K562 (cell line): Measurements from ENCODE around the gene KCTD13. TPM values are rescaled to one million over a fixed set of nuclear protein-coding genes. Genes with fewer than 3 reads are reported as not detected.
A peak's percentile ranks its signal among the peaks of the same experiment; 100 is the strongest.

Experiments
- BHLHE40 ChIP-seq: IDR thresholded peaks from 2 replicates; pipeline ENCODE4 v1.6.1; 2011; ENCODE audit warnings: low read length, improper control_type of control experiment
- CEBPG ChIP-seq, 3 experiments: fragments of 200-800 bp in 1 of 3; sonication (Bioruptor generic) in 1 of 3; sonication (generic) in 1 of 3; formaldehyde crosslinking in 1 of 3; IDR thresholded peaks in 2 of 3; conservative IDR thresholded peaks in 1 of 3; 2 replicates each; pipeline versions ENCODE4 v1.6.1 to v1.8.0; 2016 to 2022; ENCODE audit warnings: missing compliant biosample characterization in 2 of 3, missing genetic modification characterization in 2 of 3, mild to moderate bottlenecking in 1 of 3, missing genetic modification reagents in 1 of 3
- CREB3L1 ChIP-seq: fragments of 450-650 bp; IDR thresholded peaks from 2 replicates; pipeline ENCODE4 v1.6.1; 2014; ENCODE audit warnings: low read depth, mild to moderate bottlenecking, moderate library complexity, borderline replicate concordance
- DEAF1 ChIP-seq: fragments of 450-650 bp; formaldehyde crosslinking; IDR thresholded peaks from 2 replicates; pipeline ENCODE4 v1.4.0; 2020; ENCODE audit warnings: mild to moderate bottlenecking, moderate library complexity
- E2F3 ChIP-seq: fragments of 250-450 bp; sonication (Bioruptor Pico); IDR thresholded peaks from 2 replicates; pipeline ENCODE4 v1.4.0; 2020; ENCODE audit warnings: mild to moderate bottlenecking
- ETS2 ChIP-seq: IDR thresholded peaks from 2 replicates; pipeline ENCODE4 v1.6.1; 2016; ENCODE audit warnings: borderline replicate concordance, missing genetic modification characterization, mild to moderate bottlenecking, moderate library complexity, missing compliant biosample characterization; ENCODE audit not compliant: poor library complexity, severe bottlenecking
- EZH2 ChIP-seq: IDR thresholded peaks from 2 replicates; pipeline ENCODE4 v1.6.1; 2012; ENCODE audit warnings: low read depth, mild to moderate bottlenecking, inconsistent platforms, low read length, borderline replicate concordance
- NFE2L1 ChIP-seq: fragments of 450-650 bp; IDR thresholded peaks from 2 replicates; pipeline ENCODE4 v1.6.1; 2016; ENCODE audit warnings: missing genetic modification characterization, low read depth, mild to moderate bottlenecking, missing compliant biosample characterization, moderate library complexity, borderline replicate concordance
- NFYB ChIP-seq: IDR thresholded peaks from 2 replicates; pipeline ENCODE4 v1.6.1; 2011; ENCODE audit warnings: mild to moderate bottlenecking, moderate library complexity; ENCODE audit not compliant: insufficient read length; ENCODE audit errors: extremely low read depth
- PKNOX1 ChIP-seq: fragments of 450-650 bp; IDR thresholded peaks from 2 replicates; pipeline ENCODE4 v1.6.1; 2016
- POLR2G ChIP-seq: fragments of 200-400 bp; formaldehyde crosslinking; IDR thresholded peaks from 2 replicates; pipeline ENCODE4 v1.6.1; 2017; ENCODE audit warnings: low read depth, mild to moderate bottlenecking, antibody characterized with exemption, low read length, moderate library complexity
- RBM14 ChIP-seq: fragments of 200-400 bp; formaldehyde crosslinking; IDR thresholded peaks from 2 replicates; pipeline ENCODE4 v1.6.1; 2018; ENCODE audit warnings: low read depth, mild to moderate bottlenecking, low read length, moderate library complexity, borderline replicate concordance; ENCODE audit not compliant: insufficient read depth
- THRAP3 ChIP-seq: fragments of 450-650 bp; IDR thresholded peaks from 2 replicates; pipeline ENCODE4 v1.6.1; 2016; ENCODE audit warnings: mild to moderate bottlenecking, inconsistent platforms, borderline replicate concordance
- ZNF740 ChIP-seq, 3 experiments: fragments of 200-800 bp in 1 of 3; sonication (Bioruptor generic) in 1 of 3; sonication (generic) in 1 of 3; formaldehyde crosslinking in 1 of 3; IDR thresholded peaks; 2 replicates each; pipeline versions ENCODE4 v1.6.1 to v1.8.0; 2016 to 2022; ENCODE audit warnings: mild to moderate bottlenecking in 2 of 3, missing compliant biosample characterization in 2 of 3, missing genetic modification characterization in 2 of 3, missing genetic modification reagents in 1 of 3
- ZZZ3 ChIP-seq: fragments of 450-650 bp; IDR thresholded peaks from 2 replicates; pipeline ENCODE4 v1.6.1; 2016; ENCODE audit warnings: antibody characterized with exemption, mild to moderate bottlenecking, moderate library complexity
- polyA plus RNA-seq, 8 experiments: library from polyadenylated mRNA; depleted of rRNA in 4 of 8; stranded (reverse) in 5 of 8; unstranded in 3 of 8; fragments of >200 nt; fragmentation: Nextera tagmentation in 2 of 8; fragmentation: Illumina TruSeq in 1 of 8; extraction: Ambion mirVana in 2 of 8; extraction: Trizol in 1 of 8; gene quantifications; 2 replicates each; pipeline versions ENCODE4 v1.2.1 to v1.2.3, GENCODE V29; 2011 to 2014; ENCODE audit warnings: inconsistent platforms in 1 of 8, missing spikeins in 1 of 8
- total RNA-seq, 7 experiments: library from RNA; depleted of rRNA in 6 of 7; stranded (reverse); fragments of >200 nt in 6 of 7; fragmentation: Illumina TruSeq in 2 of 7; extraction: Trizol in 2 of 7; gene quantifications; 2 replicates each; pipeline versions ENCODE4 v1.2.1 to v1.2.3, GENCODE V29; 2011 to 2021; ENCODE audit warnings: low replicate concordance in 1 of 7

Gene KCTD13
- total and polyA plus RNA-seq, 9 of the 15 experiments (the other 6 are each of a cell fraction or from before 2014, with no cell fraction given) = 1.0 to 20.6 (median 9.8) TPM

GRCh38 chr16:29961479-29962343 lies 35.7 kb upstream of the KCTD13 start, which contains the start of gene TMEM219 (continued):
- 0 out of 2 replicates have a peak, but pooled peaks have one; percentile 44 for TF ChIP-seq ZNF740 (CRISPR knock-in tag; IDR thresholded peaks at IDR 0.05)
- no peak for TF ChIP-seq ZNF740 (tag; IDR thresholded peaks at IDR 0.05)
- no peak for TF ChIP-seq NFYB
- TF ChIP-seq CEBPG (CRISPR knock-in tag; IDR thresholded peaks at IDR 0.05) = no peak
- no peak for TF ChIP-seq CEBPG (tag; conservative IDR thresholded peaks at IDR 0.05 in 1 of 2, IDR thresholded peaks at IDR 0.05 in 1 of 2)
- TF ChIP-seq RBM14 = no peak
- TF ChIP-seq ETS2 (tag) = no peak
- TF ChIP-seq POLR2G = peak; percentile 88
- no peak for TF ChIP-seq THRAP3
- no peak for TF ChIP-seq NFE2L1 (tag)
- TF ChIP-seq DEAF1 (CRISPR knock-in tag) = no peak
- peak; percentile 75 for TF ChIP-seq BHLHE40
- no peak for TF ChIP-seq PKNOX1
- TF ChIP-seq EZH2 = no peak
- no peak for TF ChIP-seq E2F3 (CRISPR knock-in tag)
- TF ChIP-seq CREB3L1 = peak; percentile 80
- no peak for TF ChIP-seq ZZZ3
